Stomach (tissue), 4 donors: ENCODE measurements around the gene EPDR1.

Experiments
- EP300 ChIP-seq: sonication (generic); formaldehyde crosslinking; IDR thresholded peaks from one replicate; pipeline ENCODE4 v1.6.1; 2017; ENCODE audit warnings: antibody characterized with exemption
- POLR2A ChIP-seq, 4 donors: fragments of 450-650 bp; IDR thresholded peaks; one replicate each; pipeline ENCODE4 v1.6.1; 2016; ENCODE audit warnings: antibody characterized with exemption in 4 of 4, control low read depth in 2 of 4, mild to moderate bottlenecking in 1 of 4, moderate library complexity in 1 of 4
- POLR2AphosphoS5 ChIP-seq, 3 donors: sonication (generic); formaldehyde crosslinking; IDR thresholded peaks; one replicate each; pipeline ENCODE4 v1.6.1; 2016; ENCODE audit warnings: antibody characterized with exemption in 3 of 3
- TF ChIP-seq, protein P1 (sequence below), 7 experiments: fragments of 450-650 bp in 4 of 7; fragments of 200-600 bp in 3 of 7; sonication (generic) in 3 of 7; IDR thresholded peaks; one replicate each; pipeline ENCODE4 v1.5.1; 2016 to 2019; ENCODE audit warnings: antibody characterized with exemption in 7 of 7, control low read depth in 2 of 7, mild to moderate bottlenecking in 1 of 7

DNA sequence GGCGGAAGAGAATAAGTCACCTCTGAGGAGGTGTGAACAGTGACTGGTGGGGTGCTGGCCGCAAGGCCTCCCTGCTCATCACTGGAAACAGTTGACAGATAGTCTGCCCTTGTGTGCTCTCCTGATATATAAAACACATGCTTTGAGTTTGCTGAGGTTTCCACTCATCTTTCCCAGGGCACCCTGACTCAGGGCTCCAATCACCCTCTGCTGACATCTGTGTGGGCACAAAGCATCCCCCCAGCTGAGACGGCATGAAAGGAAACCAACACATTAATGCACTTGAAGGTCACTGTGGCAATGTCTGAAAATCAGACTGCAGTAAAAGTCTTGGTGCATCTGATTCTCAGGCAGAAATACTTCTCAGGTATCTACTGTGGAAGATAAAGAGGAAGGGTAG, 49.8 kb downstream of the EPDR1 start:
- TF ChIP-seq, protein P1, sequence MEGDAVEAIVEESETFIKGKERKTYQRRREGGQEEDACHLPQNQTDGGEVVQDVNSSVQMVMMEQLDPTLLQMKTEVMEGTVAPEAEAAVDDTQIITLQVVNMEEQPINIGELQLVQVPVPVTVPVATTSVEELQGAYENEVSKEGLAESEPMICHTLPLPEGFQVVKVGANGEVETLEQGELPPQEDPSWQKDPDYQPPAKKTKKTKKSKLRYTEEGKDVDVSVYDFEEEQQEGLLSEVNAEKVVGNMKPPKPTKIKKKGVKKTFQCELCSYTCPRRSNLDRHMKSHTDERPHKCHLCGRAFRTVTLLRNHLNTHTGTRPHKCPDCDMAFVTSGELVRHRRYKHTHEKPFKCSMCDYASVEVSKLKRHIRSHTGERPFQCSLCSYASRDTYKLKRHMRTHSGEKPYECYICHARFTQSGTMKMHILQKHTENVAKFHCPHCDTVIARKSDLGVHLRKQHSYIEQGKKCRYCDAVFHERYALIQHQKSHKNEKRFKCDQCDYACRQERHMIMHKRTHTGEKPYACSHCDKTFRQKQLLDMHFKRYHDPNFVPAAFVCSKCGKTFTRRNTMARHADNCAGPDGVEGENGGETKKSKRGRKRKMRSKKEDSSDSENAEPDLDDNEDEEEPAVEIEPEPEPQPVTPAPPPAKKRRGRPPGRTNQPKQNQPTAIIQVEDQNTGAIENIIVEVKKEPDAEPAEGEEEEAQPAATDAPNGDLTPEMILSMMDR (IDR thresholded peaks at IDR 0.05), result no peak
- TF ChIP-seq POLR2AphosphoS5 (IDR thresholded peaks at IDR 0.05), result no peak
- no peak for TF ChIP-seq POLR2A (IDR thresholded peaks at IDR 0.05)
- TF ChIP-seq EP300, result no peak
